ENCODE results near the gene RAI1.

DNA sequence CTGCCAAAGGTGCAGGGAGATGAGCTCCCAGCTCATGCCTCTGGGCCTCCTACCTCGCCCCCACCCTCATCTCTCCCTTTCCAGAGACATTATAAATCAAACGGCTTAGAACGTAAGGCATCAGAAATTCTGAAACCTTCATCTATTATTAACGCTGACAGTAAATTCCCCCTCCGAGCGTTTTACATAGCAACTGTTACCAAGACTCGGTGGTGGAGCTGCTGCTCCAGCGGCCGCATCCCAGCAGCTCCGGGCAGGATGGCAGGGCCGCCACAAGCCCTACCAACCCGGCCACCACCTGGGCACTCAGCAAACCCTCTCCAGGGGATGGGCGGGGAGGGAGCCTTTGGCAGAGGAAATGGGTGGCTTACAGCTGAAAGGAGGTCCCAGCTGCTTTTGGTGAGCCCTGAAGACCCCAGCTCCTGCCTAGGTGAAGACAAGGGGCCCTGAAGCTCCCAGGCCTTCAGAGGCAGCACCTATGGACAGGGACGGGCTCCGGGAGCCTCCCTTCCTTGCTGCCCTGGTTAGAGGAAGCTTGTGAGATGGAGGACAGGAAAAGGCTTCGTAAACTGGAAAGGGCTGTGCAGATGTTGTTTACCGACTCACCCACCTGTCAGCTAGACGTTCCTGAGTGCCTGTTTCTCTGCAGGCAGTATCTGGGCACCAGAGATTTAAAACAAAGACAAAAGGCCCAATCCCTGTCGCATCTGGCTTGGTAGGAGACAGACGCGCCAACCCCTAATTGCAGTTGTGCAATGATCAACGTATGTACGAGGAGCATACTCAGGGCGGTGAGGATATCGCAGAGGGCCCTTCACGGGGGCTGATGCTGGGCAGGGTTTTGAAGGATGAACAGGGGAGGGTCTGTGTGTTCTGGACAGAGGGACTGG lies 76.9 kb downstream of the RAI1 start:
- TF ChIP-seq POLR2AphosphoS5 (IDR thresholded peaks at IDR 0.05; ENCODE audit: low read depth, low read length) (no peak), EZH2 (IDR thresholded peaks at IDR 0.05; ENCODE audit: low read depth, low read length, severe bottlenecking) (no peak)

Data from H1 (cell line).